NCI-H1417 treated with DMSO at 0.1 percent for 48 hours (cell line): ENCODE measurements around the gene IL1RL2.

ENCODE experiments used
- DNase-seq: peaks from one replicate; lab custom pipeline; 2025; lab: John Stamatoyannopoulos, UW

The IL1RL2 gene

DNA sequence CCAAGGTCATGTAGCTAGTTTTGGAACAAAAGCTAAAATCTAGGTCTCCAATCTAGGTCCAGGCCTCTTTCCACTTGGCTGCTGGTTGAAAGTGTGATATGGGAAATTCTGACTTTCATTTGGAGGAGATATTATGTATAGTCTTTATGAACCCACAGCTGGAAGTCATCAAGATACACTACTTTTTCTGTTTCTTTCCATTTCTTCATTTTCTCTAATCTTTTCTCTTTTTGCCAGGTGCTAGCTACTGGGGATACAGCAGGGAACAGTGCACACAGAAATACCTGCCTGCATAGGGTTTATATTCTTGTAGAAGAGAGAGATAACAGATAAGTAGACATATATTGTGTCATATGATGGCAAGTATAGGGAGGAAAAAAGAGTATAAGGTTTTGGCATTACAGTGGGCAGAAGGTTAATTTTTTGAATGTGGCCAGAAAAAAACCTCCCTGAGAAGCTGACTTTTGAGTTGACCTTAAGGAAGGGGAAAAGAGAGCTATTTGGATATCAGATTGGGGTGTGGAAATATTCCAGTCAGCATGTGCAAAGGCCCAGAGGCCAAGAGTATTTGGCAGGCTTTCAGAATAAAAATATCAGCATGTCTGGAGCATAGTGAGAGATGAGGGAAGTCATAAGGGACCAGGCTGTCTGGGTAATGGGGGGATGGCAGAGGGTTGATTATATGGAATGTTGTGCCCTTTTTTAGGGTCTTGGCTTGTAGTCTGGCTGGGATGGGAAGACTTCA is 28.6 kb upstream of the IL1RL2 start:
- DNase-seq: no peak

DNA sequence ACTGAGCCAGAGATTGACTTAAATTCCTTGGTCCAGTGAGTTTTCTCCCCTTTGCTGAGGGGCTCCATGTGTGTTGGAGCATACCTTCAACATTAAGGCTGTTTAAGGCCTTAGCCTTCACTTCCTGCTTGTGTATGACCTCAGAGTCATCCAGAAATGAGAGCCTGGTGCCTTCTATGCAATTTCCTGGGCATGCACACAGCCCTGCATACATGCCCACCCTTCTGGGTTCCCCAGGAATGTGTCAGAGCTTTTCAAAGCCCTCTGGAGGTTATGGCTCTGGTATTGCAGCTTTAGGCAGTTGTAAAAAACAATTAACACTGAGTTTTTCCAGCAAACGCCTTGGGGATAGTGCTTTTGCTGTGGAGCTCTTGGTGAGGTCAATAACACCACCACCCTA is 27.5 kb upstream of the IL1RL2 start:
- no peak for DNase-seq

GRCh38 chr2:102166189-102166845 is 20.5 kb upstream of the IL1RL2 start:
- DNase-seq: no peak

- no peak for DNase-seq
These were observed 18.6 kb upstream of the IL1RL2 start for GRCh38 chr2:102168026-102168771.

DNA sequence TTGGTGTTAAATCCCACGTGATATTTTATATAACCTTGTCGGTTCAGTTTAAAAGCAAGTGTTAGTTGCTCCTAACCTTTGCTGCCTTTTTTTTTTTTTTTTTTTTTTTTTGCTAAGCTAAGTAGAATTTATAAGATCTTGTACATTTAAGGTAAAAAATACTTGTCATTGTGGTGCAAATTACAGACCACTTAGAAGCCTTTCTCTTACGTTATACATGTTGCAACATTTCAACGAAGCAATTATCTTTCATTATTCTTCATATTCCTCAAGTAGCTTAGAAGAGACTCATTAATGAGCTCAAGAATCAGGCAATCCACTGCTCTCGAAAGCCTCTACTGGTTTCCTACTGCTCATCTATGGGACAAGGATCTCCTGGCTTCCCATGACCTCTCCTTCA is 14.9 kb upstream of the IL1RL2 start:
- DNase-seq: no peak

DNA sequence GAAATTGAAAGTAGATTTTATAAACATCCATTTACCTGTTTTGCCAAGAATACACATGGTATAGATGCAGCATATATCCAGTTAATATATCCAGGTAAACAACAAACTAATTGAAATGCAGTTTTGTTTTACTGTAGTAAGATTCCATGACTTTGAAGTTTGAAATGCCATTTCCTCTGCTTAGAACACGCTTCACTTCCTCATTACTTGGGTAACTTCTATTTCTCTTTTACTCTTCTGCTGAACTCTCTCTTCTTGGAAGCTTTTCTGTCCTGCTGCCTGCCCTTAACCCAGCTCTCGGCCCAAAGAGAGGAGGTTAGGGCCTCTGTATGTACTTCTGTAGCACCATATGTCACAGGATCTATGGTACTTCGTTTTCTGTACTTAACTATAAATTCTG is 14.1 kb upstream of the IL1RL2 start:
- no peak for DNase-seq

GRCh38 chr2:102176172-102176571 is 10.7 kb upstream of the IL1RL2 start:
- no peak for DNase-seq

DNA sequence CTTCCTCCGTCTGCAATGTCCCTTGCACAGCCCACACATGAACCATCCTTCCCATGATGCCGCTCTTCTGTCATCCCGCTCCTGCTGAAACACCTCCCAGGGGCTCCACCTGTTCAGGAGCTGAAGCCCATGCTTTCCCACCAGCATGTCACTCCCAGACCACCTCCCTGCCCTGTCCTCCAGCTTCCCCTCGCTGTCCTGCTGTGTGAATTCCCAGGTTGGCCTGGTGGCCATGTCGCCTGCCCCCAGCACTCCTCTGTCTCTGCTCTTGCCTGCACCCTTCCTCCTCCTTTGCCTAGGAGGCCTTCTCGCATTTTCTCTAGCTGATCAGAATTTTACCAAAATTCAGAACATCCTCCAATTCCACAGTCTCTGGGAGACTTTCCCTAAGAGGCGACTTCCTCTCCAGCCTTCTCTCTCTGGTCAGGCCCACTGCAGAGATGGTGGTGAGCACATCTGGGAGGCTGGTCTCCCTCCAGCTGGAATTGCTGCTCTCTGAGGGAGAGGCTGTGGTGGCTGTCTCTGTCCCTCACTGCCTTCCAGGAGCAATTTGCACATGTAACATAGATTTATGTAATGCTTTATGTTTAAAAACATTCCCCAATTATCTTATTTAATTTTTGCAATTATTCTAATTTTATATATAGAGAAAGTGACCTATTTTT is 8.9 kb upstream of the IL1RL2 start:
- DNase-seq: no peak

GRCh38 chr2:102179061-102179460 is 7.8 kb upstream of the IL1RL2 start:
- no peak for DNase-seq

- no peak for DNase-seq
These were observed 6.8 kb upstream of the IL1RL2 start for GRCh38 chr2:102179788-102180686.

DNA sequence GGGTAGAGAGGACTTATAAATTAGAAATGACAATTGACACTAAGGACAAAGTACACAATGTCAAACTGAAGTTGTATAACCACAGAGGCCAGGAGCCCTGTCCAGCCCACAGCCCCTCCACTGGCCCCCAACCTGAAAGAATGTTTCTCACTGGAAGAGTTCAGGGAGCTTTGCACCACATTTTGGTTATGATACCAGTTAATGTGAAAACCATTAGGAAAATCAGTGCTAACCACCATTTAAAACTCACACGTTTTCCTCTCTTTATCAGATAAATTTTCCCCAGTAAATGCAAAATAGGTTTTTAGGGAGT is 6.2 kb upstream of the IL1RL2 start:
- DNase-seq: no peak

- DNase-seq: no peak
These were observed 5.4 kb upstream of the IL1RL2 start for GRCh38 chr2:102181376-102181775.

- DNase-seq: no peak
These were observed 4.7 kb upstream of the IL1RL2 start for GRCh38 chr2:102181919-102182635.

- DNase-seq: no peak
These were observed 2.8 kb upstream of the IL1RL2 start for GRCh38 chr2:102184018-102184417.

- no peak for DNase-seq
These were observed 2.3 kb upstream of the IL1RL2 start for GRCh38 chr2:102184568-102184967.

GRCh38 chr2:102185347-102185746 is 1.5 kb upstream of the IL1RL2 start:
- no peak for DNase-seq

- DNase-seq: no peak
These were observed 800 bp downstream of the IL1RL2 start for GRCh38 chr2:102187496-102188150.

DNA sequence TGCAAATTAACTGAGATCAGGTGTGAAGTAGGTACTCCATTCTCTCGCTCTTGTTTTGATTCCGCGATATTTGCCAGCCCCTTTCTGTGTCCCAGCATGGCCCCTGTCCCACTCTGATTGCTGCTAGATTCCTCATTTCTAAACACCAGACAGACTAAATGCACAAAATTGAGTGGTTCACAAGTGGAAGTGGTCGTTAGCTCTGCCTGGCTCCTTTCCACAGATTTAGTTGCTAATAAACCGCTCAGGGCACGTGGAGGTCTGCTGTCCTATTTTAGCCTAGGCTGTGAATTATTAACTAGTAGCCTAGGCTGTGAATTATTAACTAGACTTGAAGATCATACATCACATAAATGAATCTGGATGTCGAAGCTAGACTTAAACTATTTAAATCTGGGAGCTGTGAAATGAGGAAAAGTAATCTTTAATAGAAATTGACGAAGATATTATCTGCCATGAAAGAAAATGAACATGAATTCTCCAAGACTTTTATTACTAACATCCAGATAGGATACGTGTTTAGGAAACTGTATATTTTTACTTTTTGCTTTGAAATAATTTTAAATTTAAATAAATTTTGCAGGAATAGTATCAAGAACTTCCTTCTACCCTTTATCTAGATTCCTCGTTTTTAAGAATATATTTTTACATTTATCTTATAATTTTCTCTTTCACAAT is 3.7 kb downstream of the IL1RL2 start:
- no peak for DNase-seq

DNA sequence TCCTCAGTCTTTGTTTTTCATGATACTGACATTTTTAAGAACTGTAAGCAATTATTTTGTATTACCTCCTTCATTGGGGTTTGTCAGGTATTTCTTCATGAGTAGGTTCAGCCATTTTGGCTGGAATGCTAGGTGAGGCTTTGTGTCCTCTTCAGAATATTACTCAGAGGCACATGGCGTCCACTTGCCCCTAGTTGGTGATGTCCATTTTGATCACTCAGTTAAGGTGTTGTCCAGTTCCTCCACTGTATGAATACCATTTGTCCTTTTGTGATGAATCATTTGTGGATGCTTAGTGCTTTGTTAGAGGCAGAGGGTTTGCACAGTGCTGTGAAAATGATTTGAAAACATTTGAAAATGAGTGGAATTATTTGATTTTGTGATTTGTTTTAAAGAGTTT is 4.7 kb downstream of the IL1RL2 start:
- DNase-seq: no peak

- DNase-seq: no peak
These were observed 6.3 kb downstream of the IL1RL2 start for GRCh38 chr2:102193074-102193473.
